SK-N-SH treated with all-trans-retinoic acid at 6 μM for 48 hours (cell line): Measurements from ENCODE around the gene FUT4.

Experiments used
- ATAC-seq: fragments of 200-7000 bp; cut with Tn5 transposase; 3 replicates; pipeline ENCODE4 v1.9.1; 2020; ENCODE audit warnings: mild to moderate bottlenecking, moderate library complexity
- ARNTL ChIP-seq: fragments of 450-650 bp; formaldehyde crosslinking; IDR thresholded peaks from 2 replicates; pipeline ENCODE4 v1.5.0; 2020; ENCODE audit warnings: low read depth, mild to moderate bottlenecking, moderate library complexity, borderline replicate concordance
- BACH2 ChIP-seq: fragments of 250-450 bp; sonication (Bioruptor Pico); IDR thresholded peaks from 2 replicates; pipeline ENCODE4 v1.9.0; 2021; ENCODE audit warnings: mild to moderate bottlenecking, borderline replicate concordance
- CSDC2 ChIP-seq: fragments of 250-450 bp; sonication (Bioruptor Pico); IDR thresholded peaks from 2 replicates; pipeline ENCODE4 v1.5.0; 2020; ENCODE audit warnings: mild to moderate bottlenecking, moderate library complexity
- ESRRG ChIP-seq: fragments of 250-450 bp; sonication (Bioruptor Pico); IDR thresholded peaks from 2 replicates; pipeline ENCODE4 v1.6.1; 2021; ENCODE audit warnings: mild to moderate bottlenecking
- GLIS3 ChIP-seq: fragments of 250-450 bp; sonication (Bioruptor Pico); IDR thresholded peaks from 2 replicates; pipeline ENCODE4 v1.5.0; 2020; ENCODE audit warnings: mild to moderate bottlenecking, moderate library complexity
- ISL1 ChIP-seq: fragments of 250-450 bp; sonication (Bioruptor Pico); IDR thresholded peaks from 2 replicates; pipeline ENCODE4 v2.1.2; 2022; ENCODE audit warnings: mild to moderate bottlenecking, moderate library complexity
- OSR1 ChIP-seq: fragments of 250-450 bp; sonication (Bioruptor Pico); IDR thresholded peaks from 2 replicates; pipeline ENCODE4 v1.8.0; 2022; ENCODE audit warnings: moderate library complexity, mild to moderate bottlenecking, inconsistent platforms
- PPARA ChIP-seq: fragments of 250-450 bp; sonication (Bioruptor Pico); IDR thresholded peaks from 2 replicates; pipeline ENCODE4 v1.5.0; 2020; ENCODE audit warnings: mild to moderate bottlenecking, borderline replicate concordance
- RARB ChIP-seq: fragments of 250-450 bp; sonication (Bioruptor Pico); IDR thresholded peaks from 2 replicates; pipeline ENCODE4 v1.8.0; 2021; ENCODE audit warnings: mild to moderate bottlenecking, moderate library complexity
- SNAI2 ChIP-seq: fragments of 250-450 bp; sonication (Bioruptor Pico); IDR thresholded peaks from 2 replicates; pipeline ENCODE4 v1.5.0; 2020; ENCODE audit warnings: mild to moderate bottlenecking, moderate library complexity
- TOX ChIP-seq: fragments of 250-450 bp; sonication (Bioruptor Pico); IDR thresholded peaks from 2 replicates; pipeline ENCODE4 v1.8.0; 2021; ENCODE audit warnings: mild to moderate bottlenecking, moderate library complexity, borderline replicate concordance
- ZC3H10 ChIP-seq: fragments of 250-450 bp; sonication (Bioruptor Pico); IDR thresholded peaks from 2 replicates; pipeline ENCODE4 v1.5.1; 2021; ENCODE audit warnings: mild to moderate bottlenecking, moderate library complexity
- ZFP30 ChIP-seq: fragments of 450-650 bp; formaldehyde crosslinking; IDR thresholded peaks from 2 replicates; pipeline ENCODE4 v1.5.0; 2022; ENCODE audit warnings: mild to moderate bottlenecking, moderate library complexity
- ZNF565 ChIP-seq: fragments of 450-650 bp; formaldehyde crosslinking; conservative IDR thresholded peaks from 2 replicates; pipeline ENCODE4 v1.5.0; 2020; ENCODE audit warnings: low read depth, mild to moderate bottlenecking, moderate library complexity
- ZNF70 ChIP-seq: fragments of 450-650 bp; formaldehyde crosslinking; IDR thresholded peaks from 2 replicates; pipeline ENCODE4 v1.5.0; 2020; ENCODE audit warnings: mild to moderate bottlenecking, moderate library complexity
- ZNF8 ChIP-seq: fragments of 450-650 bp; formaldehyde crosslinking; IDR thresholded peaks from 2 replicates; pipeline ENCODE4 v1.5.0; 2020; ENCODE audit warnings: mild to moderate bottlenecking, moderate library complexity
- TF ChIP-seq, protein P1 (sequence below): fragments of 250-450 bp; sonication (Bioruptor Pico); IDR thresholded peaks from 2 replicates; pipeline ENCODE4 v1.5.0; 2020; ENCODE audit warnings: mild to moderate bottlenecking, moderate library complexity
- TF ChIP-seq, protein P2 (sequence below): fragments of 250-450 bp; sonication (Bioruptor Pico); IDR thresholded peaks from 2 replicates; pipeline ENCODE4 v1.8.0; 2020; ENCODE audit warnings: mild to moderate bottlenecking, moderate library complexity, borderline replicate concordance
- TF ChIP-seq, protein P3 (sequence below): fragments of 250-450 bp; sonication (Bioruptor Pico); IDR thresholded peaks from 2 replicates; pipeline ENCODE4 v1.5.1; 2021; ENCODE audit warnings: mild to moderate bottlenecking, moderate library complexity
- TF ChIP-seq, protein P4 (sequence below): fragments of 250-450 bp; sonication (Bioruptor Pico); IDR thresholded peaks from 2 replicates; pipeline ENCODE4 v1.8.0; 2021; ENCODE audit warnings: low read depth, mild to moderate bottlenecking, moderate library complexity, borderline replicate concordance

The FUT4 gene

DNA sequence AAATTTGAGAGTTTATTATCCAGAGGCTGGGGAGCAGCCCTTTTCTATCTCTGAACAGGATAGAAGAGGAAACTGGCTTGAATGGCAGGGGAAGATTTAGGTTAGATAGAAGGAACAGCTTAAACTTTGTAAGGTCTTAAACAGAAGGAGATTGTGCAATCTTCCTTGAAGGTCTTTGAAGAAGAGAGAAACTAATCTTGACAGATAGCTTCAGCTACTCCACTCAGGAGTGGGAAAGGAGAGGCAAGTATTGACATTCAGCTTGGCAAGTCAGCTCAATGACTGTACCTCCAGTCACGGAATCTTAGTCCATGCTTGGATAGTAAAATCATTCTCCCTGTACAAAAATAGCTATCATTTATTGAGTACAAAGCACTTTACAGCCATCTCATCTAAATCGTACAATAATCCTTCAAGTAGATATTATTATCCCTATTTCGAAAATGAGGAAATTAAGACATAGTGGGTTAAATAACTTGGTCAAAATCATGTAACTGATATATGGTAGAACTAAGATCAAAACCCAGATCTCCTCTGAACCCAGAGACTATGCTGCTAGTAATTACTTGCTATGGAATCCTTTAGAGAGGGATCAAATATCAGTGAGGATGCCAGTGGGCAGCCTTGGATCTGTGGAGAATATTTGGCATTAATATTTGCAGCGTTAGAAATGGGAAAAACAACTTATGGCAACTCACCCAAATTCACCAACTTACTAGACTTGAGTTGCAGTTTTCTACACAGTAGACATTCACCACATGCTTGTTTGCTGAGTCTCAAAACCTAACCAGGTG lies 16.9 kb upstream of the FUT4 start (continued):
- TF ChIP-seq, protein P1, sequence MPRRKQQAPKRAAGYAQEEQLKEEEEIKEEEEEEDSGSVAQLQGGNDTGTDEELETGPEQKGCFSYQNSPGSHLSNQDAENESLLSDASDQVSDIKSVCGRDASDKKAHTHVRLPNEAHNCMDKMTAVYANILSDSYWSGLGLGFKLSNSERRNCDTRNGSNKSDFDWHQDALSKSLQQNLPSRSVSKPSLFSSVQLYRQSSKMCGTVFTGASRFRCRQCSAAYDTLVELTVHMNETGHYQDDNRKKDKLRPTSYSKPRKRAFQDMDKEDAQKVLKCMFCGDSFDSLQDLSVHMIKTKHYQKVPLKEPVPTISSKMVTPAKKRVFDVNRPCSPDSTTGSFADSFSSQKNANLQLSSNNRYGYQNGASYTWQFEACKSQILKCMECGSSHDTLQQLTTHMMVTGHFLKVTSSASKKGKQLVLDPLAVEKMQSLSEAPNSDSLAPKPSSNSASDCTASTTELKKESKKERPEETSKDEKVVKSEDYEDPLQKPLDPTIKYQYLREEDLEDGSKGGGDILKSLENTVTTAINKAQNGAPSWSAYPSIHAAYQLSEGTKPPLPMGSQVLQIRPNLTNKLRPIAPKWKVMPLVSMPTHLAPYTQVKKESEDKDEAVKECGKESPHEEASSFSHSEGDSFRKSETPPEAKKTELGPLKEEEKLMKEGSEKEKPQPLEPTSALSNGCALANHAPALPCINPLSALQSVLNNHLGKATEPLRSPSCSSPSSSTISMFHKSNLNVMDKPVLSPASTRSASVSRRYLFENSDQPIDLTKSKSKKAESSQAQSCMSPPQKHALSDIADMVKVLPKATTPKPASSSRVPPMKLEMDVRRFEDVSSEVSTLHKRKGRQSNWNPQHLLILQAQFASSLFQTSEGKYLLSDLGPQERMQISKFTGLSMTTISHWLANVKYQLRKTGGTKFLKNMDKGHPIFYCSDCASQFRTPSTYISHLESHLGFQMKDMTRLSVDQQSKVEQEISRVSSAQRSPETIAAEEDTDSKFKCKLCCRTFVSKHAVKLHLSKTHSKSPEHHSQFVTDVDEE (CRISPR knock-in tag) = no peak
- TF ChIP-seq RARB (no peak), PPARA (CRISPR knock-in tag) (no peak), ESRRG (CRISPR knock-in tag) (no peak), OSR1 (CRISPR knock-in tag) (no peak)
- TF ChIP-seq, protein P2, sequence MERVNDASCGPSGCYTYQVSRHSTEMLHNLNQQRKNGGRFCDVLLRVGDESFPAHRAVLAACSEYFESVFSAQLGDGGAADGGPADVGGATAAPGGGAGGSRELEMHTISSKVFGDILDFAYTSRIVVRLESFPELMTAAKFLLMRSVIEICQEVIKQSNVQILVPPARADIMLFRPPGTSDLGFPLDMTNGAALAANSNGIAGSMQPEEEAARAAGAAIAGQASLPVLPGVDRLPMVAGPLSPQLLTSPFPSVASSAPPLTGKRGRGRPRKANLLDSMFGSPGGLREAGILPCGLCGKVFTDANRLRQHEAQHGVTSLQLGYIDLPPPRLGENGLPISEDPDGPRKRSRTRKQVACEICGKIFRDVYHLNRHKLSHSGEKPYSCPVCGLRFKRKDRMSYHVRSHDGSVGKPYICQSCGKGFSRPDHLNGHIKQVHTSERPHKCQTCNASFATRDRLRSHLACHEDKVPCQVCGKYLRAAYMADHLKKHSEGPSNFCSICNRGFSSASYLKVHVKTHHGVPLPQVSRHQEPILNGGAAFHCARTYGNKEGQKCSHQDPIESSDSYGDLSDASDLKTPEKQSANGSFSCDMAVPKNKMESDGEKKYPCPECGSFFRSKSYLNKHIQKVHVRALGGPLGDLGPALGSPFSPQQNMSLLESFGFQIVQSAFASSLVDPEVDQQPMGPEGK = no peak
- TF ChIP-seq, all 23 proteins: peak for 0

DNA sequence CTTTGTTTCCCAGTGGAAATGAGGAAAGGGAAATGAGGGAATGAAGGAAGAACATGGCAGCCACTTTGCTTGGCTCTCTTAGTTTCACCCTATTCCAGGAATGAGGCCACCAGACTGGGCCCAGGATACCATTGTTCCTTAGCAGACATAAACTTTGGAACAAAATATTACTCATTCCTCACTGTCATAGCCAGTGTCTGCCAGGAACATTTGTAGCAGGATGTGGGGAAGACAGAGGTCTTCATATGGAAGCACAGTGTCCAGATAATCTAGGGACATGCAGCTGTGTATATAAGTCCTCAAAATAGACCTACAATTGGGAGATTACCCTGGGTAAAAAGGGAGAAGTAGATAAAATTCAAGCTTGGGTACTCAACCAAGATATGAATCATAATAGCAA lies 15.2 kb upstream of the FUT4 start:
- ATAC-seq = no peak
- TF ChIP-seq SNAI2 (no peak), ESRRG (CRISPR knock-in tag) (no peak), TOX (CRISPR knock-in tag) (no peak)
- TF ChIP-seq, protein P2 = no peak

DNA sequence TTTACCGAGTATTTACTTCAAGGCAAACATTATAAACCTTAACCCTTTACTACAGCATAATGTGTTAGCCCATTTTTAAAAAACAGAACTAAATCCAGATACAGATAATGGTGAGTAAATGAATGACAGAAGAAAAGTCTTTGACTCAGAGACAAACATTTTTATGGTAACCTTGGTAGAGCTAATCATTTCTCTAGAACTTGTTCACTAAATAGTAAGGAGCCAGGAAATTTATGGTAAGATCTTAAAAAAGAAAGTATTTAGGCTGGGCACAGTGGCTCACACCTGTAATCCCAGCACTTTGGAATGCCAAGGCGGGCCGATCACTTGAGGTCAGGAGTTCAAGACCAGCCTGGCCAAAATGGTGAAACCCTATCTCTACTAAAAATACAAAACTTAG lies 11.5 kb upstream of the FUT4 start:
- no peak for ATAC-seq
- TF ChIP-seq, protein P3, sequence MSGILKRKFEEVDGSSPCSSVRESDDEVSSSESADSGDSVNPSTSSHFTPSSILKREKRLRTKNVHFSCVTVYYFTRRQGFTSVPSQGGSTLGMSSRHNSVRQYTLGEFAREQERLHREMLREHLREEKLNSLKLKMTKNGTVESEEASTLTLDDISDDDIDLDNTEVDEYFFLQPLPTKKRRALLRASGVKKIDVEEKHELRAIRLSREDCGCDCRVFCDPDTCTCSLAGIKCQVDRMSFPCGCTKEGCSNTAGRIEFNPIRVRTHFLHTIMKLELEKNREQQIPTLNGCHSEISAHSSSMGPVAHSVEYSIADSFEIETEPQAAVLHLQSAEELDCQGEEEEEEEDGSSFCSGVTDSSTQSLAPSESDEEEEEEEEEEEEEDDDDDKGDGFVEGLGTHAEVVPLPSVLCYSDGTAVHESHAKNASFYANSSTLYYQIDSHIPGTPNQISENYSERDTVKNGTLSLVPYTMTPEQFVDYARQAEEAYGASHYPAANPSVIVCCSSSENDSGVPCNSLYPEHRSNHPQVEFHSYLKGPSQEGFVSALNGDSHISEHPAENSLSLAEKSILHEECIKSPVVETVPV = no peak
- TF ChIP-seq ZNF8 = no peak
- TF ChIP-seq ISL1 (CRISPR knock-in tag) = no peak
- TF ChIP-seq ARNTL (CRISPR knock-in tag) = no peak
- TF ChIP-seq, all 23 proteins: peak for 0

DNA sequence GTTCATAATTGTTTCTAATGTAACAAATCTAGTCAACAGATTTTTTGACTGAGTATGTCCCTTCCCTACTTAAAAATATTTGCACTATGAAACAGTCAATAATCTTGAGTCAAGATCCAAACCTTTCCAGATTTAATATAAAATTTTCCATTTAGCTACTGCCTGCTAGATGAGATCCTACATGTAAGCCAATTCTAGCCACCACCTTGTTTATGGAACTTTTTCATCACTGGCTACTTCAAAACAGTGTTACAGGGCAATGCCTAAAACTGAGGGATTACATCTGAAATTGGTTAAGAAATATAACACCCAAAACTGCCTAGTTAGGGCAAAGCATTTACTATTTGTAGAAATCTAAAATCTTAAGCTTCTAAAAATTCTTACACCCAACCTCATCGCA lies 10.5 kb upstream of the FUT4 start:
- no peak for ATAC-seq
- TF ChIP-seq BACH2 (CRISPR knock-in tag) (no peak), ISL1 (CRISPR knock-in tag) (no peak), SNAI2 (no peak), RARB (no peak), PPARA (CRISPR knock-in tag) (no peak), ZNF70 (CRISPR knock-in tag) (no peak), OSR1 (CRISPR knock-in tag) (no peak), ZFP30 (CRISPR knock-in tag) (no peak), ZNF565 (CRISPR knock-in tag) (no peak), ZNF8 (no peak), CSDC2 (no peak), ZC3H10 (CRISPR knock-in tag) (no peak), TOX (CRISPR knock-in tag) (no peak), GLIS3 (CRISPR knock-in tag) (no peak)
- TF ChIP-seq, protein P4, sequence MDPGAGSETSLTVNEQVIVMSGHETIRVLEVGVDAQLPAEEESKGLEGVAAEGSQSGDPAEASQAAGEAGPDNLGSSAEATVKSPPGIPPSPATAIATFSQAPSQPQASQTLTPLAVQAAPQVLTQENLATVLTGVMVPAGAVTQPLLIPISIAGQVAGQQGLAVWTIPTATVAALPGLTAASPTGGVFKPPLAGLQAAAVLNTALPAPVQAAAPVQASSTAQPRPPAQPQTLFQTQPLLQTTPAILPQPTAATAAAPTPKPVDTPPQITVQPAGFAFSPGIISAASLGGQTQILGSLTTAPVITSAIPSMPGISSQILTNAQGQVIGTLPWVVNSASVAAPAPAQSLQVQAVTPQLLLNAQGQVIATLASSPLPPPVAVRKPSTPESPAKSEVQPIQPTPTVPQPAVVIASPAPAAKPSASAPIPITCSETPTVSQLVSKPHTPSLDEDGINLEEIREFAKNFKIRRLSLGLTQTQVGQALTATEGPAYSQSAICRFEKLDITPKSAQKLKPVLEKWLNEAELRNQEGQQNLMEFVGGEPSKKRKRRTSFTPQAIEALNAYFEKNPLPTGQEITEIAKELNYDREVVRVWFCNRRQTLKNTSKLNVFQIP = no peak
- TF ChIP-seq, protein P2 = no peak
- TF ChIP-seq, protein P1 (CRISPR knock-in tag) = no peak
